VCaP (cell line): ENCODE measurements around the gene CFHR1.
A peak's percentile ranks its signal among the peaks of the same experiment; 100 is the strongest.
"Not testable (repeated sequence)": the region's sequence is repeated elsewhere in the genome, so short reads cannot be mapped to it uniquely, and the experiment has no call there.

Experiments used
- H3K27ac ChIP-seq: fragments of 450-650 bp; 2 replicates; pipeline ENCODE4 v1.5.1; 2017
- TF ChIP-seq, protein P1 (sequence below): fragments of 450-650 bp; conservative IDR thresholded peaks from 2 replicates; pipeline ENCODE4 v1.5.1; 2017; ENCODE audit warnings: mild to moderate bottlenecking, moderate library complexity

Gene CFHR1

DNA sequence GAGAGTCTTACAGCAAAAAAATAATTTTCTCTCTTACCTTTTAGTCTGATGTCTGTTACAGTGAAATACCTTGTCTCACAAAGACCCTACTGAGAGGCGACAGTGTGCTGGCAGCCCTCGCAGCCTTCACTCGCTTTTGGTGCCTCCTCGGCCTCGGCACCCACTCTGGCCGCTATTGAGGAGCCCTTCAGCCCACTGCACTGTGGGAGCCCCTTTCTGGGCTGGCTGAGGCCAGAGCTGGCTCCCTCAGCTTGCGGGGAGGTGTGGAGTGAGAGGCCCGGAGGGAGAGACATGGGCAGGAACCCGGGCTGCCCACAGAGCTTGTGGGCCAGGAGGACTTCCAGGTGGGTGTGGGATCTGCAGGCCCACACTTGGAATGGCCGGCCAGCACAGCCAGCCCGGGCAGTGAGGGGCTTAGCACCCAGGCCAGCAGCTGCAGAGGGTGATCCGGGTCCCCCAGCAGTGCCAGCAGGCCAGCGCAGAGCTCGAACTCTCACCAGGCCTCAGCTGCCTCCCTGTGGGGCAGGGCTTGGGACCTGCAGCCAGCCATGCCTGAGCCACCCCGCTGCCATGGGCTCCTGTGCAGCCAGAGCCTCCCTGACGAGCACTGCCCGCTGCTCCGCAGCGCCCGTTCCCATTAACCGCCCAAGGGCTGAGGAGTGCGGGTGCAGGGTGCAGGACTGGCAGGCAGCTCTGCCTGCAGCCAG lies 10.8 kb upstream of the CFHR1 start:
- TF ChIP-seq, protein P1, sequence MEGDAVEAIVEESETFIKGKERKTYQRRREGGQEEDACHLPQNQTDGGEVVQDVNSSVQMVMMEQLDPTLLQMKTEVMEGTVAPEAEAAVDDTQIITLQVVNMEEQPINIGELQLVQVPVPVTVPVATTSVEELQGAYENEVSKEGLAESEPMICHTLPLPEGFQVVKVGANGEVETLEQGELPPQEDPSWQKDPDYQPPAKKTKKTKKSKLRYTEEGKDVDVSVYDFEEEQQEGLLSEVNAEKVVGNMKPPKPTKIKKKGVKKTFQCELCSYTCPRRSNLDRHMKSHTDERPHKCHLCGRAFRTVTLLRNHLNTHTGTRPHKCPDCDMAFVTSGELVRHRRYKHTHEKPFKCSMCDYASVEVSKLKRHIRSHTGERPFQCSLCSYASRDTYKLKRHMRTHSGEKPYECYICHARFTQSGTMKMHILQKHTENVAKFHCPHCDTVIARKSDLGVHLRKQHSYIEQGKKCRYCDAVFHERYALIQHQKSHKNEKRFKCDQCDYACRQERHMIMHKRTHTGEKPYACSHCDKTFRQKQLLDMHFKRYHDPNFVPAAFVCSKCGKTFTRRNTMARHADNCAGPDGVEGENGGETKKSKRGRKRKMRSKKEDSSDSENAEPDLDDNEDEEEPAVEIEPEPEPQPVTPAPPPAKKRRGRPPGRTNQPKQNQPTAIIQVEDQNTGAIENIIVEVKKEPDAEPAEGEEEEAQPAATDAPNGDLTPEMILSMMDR: no peak
- H3K27ac ChIP-seq: no peak overlapping the region

DNA sequence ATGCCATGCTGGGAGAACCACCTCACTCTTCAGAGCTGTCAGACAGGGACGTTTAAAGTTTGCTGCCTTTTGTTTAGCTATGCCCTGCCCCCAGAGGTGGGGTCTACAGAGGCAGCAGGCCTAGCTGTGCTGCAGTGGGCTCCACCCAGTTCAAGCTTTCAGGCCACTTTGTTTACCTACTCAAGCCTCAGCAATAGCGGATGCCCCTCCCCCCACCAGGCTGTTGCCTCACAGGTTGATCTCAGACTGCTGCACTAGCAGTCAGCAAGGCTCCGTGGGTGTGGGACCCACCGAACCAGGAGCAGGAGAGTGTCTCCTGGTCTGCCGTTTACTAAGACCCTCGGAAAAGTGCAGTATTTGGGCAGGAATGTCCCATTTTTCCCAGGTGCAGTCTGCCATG lies 2.1 kb upstream of the CFHR1 start:
- not testable (repeated sequence) for H3K27ac ChIP-seq

DNA sequence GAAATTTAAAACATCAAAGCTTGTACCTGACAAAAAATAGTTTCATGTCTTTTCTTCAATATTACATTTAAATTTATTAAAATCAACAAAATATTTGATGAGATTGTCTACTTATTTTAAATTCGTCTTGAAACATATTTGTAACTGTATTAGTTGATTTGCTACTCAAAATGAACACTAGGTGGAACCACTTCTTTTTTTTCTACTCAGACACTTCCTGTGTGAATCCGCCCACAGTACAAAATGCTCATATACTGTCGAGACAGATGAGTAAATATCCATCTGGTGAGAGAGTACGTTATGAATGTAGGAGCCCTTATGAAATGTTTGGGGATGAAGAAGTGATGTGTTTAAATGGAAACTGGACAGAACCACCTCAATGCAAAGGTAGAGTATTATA lies 8.3 kb downstream of the CFHR1 start:
- H3K27ac ChIP-seq: not testable (repeated sequence)
- TF ChIP-seq, protein P1: peak; percentile 70

DNA sequence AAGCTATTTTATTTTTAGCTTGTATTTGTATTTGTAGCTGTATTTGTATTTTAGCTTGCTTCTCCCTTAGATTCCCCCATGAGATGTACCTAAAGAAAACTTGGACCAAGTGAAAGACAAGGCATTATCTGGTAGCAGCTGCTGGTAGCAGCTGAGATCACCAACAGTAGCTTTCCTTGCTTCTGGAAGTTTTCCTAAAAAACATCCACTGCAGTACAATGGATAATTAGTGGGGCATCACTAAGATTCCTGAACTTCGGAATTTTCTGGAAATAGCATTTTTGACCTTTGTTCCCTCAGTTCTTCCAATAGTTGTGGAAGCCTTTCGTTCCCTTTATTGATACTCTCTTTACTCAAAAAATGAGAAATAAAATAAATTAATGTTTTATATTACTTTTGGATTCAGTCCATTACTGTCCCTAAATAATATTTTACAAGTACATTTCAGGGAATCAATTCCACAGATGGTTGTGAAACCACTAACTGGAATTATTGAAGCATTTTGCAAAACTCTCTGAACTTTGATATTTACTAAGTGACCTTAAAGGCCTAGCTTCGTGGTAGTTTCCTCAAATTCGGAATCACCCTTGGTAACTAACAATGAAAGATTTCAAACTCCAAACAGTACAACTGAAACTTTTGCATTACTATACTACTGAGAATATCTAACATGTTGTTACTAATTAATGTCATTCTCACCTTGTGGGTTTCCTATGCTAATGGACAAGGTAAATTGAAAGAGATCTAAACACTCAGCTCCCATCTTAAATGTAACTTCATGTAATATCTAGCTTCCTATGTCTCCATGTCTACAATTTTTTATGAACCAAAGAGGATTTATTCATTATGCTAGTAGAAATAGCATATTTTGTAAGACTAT lies 30.3 kb downstream of the CFHR1 start:
- not testable (repeated sequence) for H3K27ac ChIP-seq

DNA sequence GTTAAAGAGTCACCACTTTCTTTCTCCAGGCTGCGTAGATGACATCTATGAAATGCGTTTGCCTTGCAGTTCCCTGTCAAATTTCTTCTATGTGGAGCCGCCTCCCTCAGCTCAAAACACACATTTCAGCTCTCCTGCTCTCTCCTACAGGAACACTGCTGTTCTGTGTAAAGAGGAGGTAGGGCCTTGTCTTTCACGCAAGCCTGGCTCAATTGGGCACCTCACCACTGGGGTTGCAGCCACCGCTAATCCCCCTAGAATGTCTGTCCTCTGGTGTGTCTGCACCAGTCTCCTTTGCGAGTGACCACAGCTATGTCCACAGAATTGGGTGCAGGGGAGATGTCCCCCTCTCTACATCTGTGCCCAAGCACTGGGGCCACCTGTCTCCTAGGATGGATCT lies 36.5 kb downstream of the CFHR1 start:
- no peak overlapping the region for H3K27ac ChIP-seq
- TF ChIP-seq, protein P1: no peak

DNA sequence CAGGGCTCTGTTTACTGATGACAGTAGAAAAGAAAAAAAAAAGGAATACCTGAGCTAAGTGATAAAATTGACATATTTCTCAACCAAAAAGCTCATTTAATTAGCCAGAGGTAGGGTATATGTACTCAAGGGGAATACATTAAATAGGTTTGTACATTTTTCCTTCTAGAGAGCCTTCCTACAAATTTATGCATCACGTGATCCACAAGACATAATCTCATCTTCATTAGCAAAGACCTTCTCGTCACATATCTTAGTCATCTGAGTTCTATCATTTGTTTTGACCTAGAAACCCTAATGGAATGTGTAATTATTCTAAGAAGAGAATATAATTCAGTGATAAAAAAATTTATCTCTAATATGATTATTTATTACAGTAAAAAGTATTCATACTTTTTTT lies 37.7 kb downstream of the CFHR1 start:
- no peak overlapping the region for H3K27ac ChIP-seq
- TF ChIP-seq, protein P1: no peak

DNA sequence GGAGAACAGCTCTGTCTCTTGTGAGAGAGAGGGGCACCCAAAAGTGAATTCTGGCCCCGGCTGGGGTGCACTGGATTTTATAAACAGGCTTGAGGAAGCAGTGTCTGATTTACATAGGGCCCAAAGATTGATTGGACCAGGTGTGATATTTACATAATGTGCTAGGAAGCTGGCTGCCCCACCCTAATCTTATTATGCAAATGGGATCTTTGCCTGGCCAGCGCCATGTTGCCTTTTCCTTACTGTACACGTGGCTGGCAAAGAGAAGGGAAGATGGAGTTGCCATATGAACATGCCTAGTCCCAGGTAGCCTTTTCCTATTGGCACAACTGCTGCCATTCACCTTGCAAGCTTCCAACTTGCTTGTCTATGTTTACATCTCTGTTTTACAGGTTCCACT lies 39.3 kb downstream of the CFHR1 start:
- H3K27ac ChIP-seq: no peak overlapping the region
- TF ChIP-seq, protein P1: no peak

DNA sequence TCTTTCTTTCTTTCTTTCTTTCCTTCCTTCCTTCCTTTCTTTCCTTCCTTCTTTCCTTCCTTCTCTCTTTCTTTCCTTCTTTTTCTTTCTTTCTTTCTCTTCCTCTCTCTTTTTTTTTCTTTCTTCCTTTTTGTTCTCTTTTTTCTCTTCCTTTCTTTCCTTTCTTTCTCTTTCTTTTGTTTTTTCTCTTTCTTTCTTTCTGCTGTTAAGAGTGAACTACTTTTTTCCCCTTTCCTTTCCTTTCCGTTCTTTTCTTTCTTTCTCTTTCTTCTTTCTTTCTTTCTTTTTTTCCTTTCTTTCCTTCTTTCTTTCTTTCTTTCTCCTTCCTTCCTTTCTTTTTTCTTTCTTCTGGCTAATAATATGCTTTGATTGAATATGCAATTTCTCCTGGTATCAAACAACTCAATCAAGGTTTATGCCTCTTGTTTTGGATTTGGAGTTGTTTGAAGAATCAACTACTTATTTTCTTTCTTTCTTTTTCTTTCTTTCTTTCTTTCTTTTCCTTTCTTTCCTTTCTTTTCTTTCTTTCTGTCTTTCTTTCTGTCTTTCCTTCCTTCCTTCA lies 40.9 kb downstream of the CFHR1 start:
- TF ChIP-seq, protein P1: no peak
- H3K27ac ChIP-seq: no peak overlapping the region
